Cerebellar nuclear complex (tissue), 1 donor: ENCODE results near the gene PPP2R1B.
"Not testable (repeated sequence)": the region's sequence is repeated elsewhere in the genome, so short reads cannot be mapped to it uniquely, and the experiment has no call there.

Source experiments
- DNase-seq, 2 experiments: peaks; one replicate each; lab custom pipeline; 2025; lab: John Stamatoyannopoulos, UW

The PPP2R1B gene

GRCh38 chr11:111782109-111782741 is 16.0 kb upstream of the PPP2R1B start:
- DNase-seq = no peak

- no peak for DNase-seq
These were observed 12.9 kb upstream of the PPP2R1B start for GRCh38 chr11:111779118-111779517.

GRCh38 chr11:111778047-111778558 is 11.9 kb upstream of the PPP2R1B start:
- no peak for DNase-seq

GRCh38 chr11:111777094-111778046 is 11.2 kb upstream of the PPP2R1B start:
- peak in 1 of 2 experiments; percentile 52 for DNase-seq

- no peak for DNase-seq
These were observed 10.4 kb upstream of the PPP2R1B start for GRCh38 chr11:111776398-111777093.

GRCh38 chr11:111774955-111775710 is 8.9 kb upstream of the PPP2R1B start:
- no peak for DNase-seq

GRCh38 chr11:111772535-111772934 is 6.3 kb upstream of the PPP2R1B start:
- DNase-seq = no peak

- not testable (repeated sequence) for DNase-seq
These were observed 5.0 kb upstream of the PPP2R1B start for GRCh38 chr11:111771205-111771604.

- no peak for DNase-seq
These were observed 4.5 kb upstream of the PPP2R1B start for GRCh38 chr11:111770581-111771134.

- no peak for DNase-seq
These were observed 599 bp upstream of the PPP2R1B start for GRCh38 chr11:111766834-111767142.

- DNase-seq = no peak
These were observed 737 bp downstream of the PPP2R1B start for GRCh38 chr11:111765320-111765983.

GRCh38 chr11:111764621-111765020 is 1.6 kb downstream of the PPP2R1B start:
- no peak for DNase-seq

- peak in 1 of 2 experiments; percentile 11 for DNase-seq
These were observed 3.1 kb downstream of the PPP2R1B start for GRCh38 chr11:111762981-111763643.

GRCh38 chr11:111762526-111762925 is 3.7 kb downstream of the PPP2R1B start:
- DNase-seq = no peak

GRCh38 chr11:111761036-111761435 is 5.2 kb downstream of the PPP2R1B start:
- peak; percentile 50 to 67 for DNase-seq

- DNase-seq = no peak
These were observed 6.3 kb downstream of the PPP2R1B start for GRCh38 chr11:111759778-111760407.

- DNase-seq = no peak
These were observed 6.8 kb downstream of the PPP2R1B start for GRCh38 chr11:111759376-111759775.

GRCh38 chr11:111756097-111756496 is 10.1 kb downstream of the PPP2R1B start:
- no peak for DNase-seq

GRCh38 chr11:111749646-111750045 is 16.5 kb downstream of the PPP2R1B start:
- peak; percentile 40 to 75 for DNase-seq
